ENCODE data around the gene SCN8A.
A peak's percentile ranks its signal among the peaks of the same experiment; 100 is the strongest.
"Not testable (repeated sequence)": the region's sequence is repeated elsewhere in the genome, so short reads cannot be mapped to it uniquely, and the experiment has no call there.

The SCN8A gene

GRCh38 chr12:51774933-51775332, 183.9 kb downstream of the SCN8A start:
- DNase-seq: no peak

DNA sequence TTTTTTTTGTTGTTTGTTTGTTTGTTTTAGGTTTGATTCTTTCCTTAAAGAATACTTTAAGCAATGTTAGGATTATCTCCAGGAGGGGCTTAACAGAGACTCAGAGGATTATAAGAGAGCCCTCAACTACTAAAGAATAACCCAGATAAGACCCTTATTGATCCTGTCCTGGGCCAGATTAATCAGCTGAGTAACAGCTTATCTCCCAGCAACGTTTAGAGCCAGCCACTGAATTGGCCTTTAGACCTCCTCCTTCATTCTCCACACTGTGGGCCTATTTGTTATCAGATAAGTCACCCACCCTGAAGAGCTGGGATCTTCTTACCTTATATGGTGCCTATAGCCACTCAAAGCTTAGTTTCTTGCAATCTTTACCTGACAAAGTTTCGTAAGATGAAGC, 186.4 kb downstream of the SCN8A start:
- no peak for DNase-seq

DNA sequence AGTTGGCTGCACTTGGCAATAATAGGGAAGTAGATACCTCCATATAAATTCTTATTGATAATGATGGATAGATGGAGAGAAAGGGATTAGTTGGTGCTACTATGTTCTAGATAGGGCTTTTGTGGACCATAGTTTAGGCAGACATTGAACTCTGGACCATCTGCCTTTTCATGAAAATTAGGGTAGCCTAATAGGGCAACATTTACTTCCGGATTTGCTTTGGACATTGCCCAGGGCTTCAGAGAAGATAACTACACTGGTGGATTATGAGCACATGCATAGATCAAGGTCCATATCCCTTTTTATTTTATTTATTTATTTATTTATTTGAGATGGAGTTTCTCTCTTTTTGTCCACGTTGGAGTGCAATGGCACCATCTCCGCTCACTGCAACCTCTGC, 186.9 kb downstream of the SCN8A start:
- DNase-seq: no peak

DNA sequence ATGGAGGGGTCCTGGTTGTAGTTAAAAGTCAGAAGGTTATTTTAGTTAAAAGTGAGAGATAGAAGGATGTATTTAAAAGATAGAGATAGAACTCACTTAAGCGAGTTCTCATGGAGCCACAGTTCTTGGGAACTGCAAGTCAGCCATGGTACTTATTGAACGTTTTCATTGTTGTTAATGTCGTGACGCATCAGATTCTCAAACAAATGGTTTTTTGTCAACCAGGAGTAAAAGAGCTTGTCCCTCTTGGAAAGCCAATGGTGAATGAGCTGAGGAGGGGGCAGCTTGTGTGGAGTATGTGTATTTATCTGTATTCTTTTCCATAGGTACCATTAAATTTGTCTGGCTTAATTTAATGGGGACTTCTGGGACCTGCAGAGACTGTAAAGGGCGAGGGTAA, 188.8 kb downstream of the SCN8A start:
- DNase-seq: no peak

DNA sequence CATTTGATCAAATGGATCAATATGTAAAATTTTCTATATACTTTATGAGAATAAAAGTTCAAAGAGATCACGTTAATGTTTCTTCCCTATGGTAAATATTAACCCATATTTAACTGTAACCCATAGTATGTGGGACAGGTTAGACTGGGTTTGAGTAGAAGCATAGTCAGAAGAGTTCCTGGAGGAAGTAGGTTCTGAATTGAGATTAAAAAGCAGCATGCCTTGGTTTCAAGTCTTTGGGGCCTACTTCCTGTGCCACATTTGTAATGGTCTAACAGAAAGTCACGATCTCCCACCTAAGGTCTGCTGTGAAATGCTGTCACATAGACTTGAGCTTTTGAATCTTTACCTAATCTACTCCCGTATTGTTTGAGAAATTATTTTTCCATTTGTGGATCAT, 193.7 kb downstream of the SCN8A start:
- DNase-seq: no peak

GRCh38 chr12:51785906-51786305, 194.9 kb downstream of the SCN8A start:
- no peak for DNase-seq

DNA sequence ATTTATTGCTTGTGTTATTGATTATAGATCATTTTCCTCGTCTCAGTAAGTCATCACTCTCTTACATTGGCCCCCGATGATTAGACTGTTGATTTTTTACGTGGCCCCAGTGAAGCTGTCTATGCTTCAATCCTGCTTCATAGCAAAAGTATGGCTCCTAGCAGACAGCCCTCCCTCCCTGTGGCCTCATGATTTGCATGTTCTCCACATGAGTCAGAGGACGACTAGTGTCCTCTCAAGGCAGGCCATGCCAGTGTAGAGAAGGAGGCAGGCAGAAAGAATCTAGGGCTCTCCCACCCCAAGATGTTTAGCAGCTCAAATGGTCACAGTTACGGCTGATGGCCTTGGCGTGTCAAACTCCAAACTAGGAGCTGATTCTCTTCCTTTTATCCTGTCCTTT, 197.8 kb downstream of the SCN8A start:
- no peak for DNase-seq

DNA sequence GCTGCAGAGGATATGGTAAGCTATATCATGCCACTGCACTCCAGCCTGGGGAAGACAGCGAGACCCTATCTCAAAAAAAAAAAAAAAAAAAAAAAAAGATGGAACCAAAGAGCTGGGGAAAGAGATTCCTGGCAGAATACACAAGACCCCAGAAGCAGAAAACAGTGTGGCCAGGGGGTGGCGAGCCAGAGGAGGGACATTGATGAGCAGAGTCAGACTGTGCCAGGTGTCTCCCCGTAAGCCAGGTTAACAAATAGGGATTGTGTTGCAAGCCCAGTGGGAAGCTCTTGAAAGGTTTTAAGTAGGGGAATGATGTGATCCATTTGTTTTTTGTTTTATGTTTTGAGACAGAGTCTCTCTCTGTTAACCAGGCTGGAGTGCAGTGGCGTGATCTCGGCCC, 201.4 kb downstream of the SCN8A start:
- DNase-seq: no peak

GRCh38 chr12:51793201-51793600, 202.2 kb downstream of the SCN8A start:
- DNase-seq: no peak

DNA sequence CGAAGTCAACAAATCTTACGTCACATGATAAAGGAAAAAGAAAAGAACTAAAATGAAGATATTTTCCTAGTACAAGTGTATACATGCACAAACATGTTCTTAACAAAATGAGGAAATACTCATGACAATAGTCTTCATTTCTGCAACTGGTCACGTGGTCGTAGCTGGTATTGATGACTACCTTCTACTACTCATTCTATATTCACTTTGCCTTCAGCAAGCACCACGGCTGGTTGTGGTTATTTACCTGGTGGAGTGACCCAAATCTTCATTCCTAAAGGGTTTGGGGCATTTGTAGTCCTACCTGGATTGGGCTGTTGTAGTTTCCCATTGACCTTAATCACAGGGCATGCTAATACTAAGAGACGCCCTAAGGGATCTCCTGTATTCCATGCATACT, 206.3 kb downstream of the SCN8A start:
- no peak for DNase-seq

- DNase-seq: not testable (repeated sequence)
Observed at GRCh38 chr12:51798051-51798450, 207.0 kb downstream of the SCN8A start.

- no peak for DNase-seq
Observed at GRCh38 chr12:51798501-51798900, 207.5 kb downstream of the SCN8A start.

GRCh38 chr12:51801027-51801426, 210.0 kb downstream of the SCN8A start:
- no peak for DNase-seq

DNA sequence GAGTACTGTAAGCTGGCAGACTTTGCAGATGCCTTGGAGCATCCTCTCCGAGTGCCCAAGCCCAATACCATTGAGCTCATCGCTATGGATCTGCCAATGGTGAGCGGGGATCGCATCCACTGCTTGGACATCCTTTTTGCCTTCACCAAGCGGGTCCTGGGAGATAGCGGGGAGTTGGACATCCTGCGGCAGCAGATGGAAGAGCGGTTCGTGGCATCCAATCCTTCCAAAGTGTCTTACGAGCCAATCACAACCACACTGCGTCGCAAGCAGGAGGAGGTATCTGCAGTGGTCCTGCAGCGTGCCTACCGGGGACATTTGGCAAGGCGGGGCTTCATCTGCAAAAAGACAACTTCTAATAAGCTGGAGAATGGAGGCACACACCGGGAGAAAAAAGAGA, 215.9 kb downstream of the SCN8A start:
- DNase-seq: no peak

DNA sequence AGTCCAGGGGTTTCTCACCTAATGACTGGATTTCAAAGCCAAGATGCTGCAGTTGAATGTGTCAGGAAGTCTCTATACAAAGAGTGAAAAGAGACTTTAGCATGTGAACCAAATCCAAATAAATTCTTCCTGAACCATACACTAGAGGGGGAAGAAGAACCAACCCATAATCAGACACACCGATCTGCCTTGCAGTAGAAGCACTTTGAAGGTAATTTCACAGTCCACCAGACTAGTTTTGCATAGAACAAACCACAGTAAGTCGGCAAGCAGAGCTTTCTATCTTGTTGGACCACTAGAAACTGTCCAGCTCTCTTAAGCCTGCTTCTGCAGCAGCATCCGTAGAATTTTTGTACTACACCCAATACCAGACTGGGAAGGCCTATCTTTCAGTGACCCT, 218.2 kb downstream of the SCN8A start:
- DNase-seq: no peak

GRCh38 chr12:51811203-51812202, 220.5 kb downstream of the SCN8A start:
- no peak for DNase-seq

DNA sequence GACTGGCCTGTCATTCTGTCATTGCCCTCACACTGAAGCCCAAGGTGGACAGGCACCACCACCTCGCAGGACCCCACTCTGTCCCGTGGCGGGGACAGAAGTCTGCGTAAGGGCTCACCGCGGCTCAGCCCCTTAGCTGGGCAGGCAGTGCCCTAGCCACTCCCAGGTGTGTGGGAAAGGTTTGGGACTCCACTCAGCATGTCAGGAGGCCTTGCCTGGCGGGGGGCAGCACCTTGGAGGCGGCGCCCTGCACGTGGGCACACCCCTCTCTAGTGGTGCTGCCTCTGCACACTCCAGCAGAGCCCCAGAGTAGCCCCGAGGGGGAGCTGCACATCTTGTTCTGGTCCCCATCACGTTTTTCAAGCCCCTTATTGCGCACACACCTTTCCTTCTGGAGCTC, 221.8 kb downstream of the SCN8A start:
- DNase-seq: no peak

DNA sequence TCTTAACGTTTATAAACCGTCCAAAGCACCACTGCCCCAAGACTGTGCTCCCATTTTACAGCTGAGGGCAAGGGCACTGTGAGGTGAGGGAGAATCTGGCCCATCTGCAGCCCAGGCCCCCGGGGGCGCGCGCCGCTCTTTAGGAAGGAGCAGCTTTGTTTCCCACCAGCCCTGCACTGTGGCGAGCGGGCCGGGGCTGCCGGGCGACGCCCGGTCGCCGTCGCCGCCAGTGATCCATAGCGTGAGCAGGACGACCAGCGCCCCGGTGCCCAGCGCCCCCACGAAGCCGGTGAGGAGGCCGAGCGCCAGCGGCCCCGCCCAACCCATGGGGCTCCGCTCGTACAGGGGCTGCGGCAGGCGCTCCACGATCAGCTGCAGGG, 222.9 kb downstream of the SCN8A start:
- no peak for DNase-seq

- peak; percentile 68 for DNase-seq
Observed at GRCh38 chr12:51814311-51815088, 223.5 kb downstream of the SCN8A start.

- no peak for DNase-seq
Observed at GRCh38 chr12:51815571-51815970, 224.5 kb downstream of the SCN8A start.

DNA sequence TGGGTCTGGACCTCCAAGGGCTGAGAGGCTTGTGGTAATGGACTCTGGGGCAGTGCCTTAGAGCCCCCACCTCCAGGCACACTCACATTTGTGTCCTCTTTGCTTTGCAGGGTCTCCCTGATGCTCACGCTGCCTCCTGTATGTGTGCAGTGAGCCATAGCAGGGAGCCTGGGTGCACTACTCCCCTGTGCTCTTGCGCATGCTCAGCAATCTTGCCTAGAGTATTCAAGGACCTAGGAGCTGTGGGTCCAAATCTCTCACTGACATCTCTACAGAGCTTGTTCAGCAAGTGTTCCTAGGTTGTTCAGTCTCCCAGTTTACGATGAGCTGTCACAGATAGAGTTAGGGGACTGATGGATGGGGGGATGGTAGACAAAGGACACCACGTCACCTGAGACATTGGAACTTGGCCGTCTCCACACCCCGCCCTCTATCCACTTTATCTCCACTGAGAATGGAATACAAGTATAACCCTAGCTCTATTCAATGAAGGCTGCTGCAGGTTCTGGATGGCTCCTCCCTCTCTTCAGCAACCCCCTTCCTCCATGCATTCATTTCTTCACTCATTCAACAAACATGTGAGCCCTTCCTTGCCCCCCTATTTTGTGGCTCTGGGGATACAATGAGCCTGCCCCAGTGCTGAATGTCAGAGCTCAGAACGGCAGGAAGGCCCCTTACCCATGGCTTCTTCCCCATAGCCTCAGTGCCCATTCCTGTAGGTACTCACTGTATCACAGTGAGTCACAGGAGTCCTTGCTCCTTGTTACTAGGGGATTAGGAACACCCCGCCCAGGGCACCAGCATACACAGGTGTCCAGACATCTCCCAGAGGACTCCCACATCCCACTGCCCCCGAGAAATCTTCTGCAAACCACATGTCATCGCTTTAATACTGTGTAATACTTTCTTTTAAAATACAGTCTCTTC, 226.3 kb downstream of the SCN8A start:
- no peak for DNase-seq

GRCh38 chr12:51818086-51818485, 227.1 kb downstream of the SCN8A start:
- no peak for DNase-seq

Data from stimulated activated CD4-positive, alpha-beta T cell treated with anti-CD3 and anti-CD28 coated beads, Interleukin-4, amount 100 ng/mL, for 24 hours (primary cell).